Brain microvascular endothelial cell (primary cell): ENCODE results near the gene TRMT1.

Experiments used
- DNase-seq: peaks from one replicate; pipeline ENCODE4 v3.0.0-alpha.2; 2020
- H3K27ac ChIP-seq: fragments of 250-450 bp; sonication (Bioruptor Pico); 2 replicates; pipeline ENCODE4 v1.5.1; 2020; ENCODE audit warnings: mild to moderate bottlenecking, moderate library complexity
- H3K27me3 ChIP-seq: fragments of 250-450 bp; sonication (Bioruptor Pico); replicated peaks from 2 replicates; pipeline ENCODE4 v1.5.1; 2020; ENCODE audit warnings: mild to moderate bottlenecking
- H3K36me3 ChIP-seq: fragments of 250-450 bp; sonication (Bioruptor Pico); replicated peaks from 2 replicates; pipeline ENCODE4 v1.5.1; 2020; ENCODE audit warnings: mild to moderate bottlenecking
- H3K4me3 ChIP-seq: 2 replicates; pipeline ENCODE4 v1.5.1; 2011; ENCODE audit warnings: low read depth, mild to moderate bottlenecking, control low read depth, low read length, moderate library complexity
- CTCF ChIP-seq: IDR thresholded peaks from 2 replicates; pipeline ENCODE4 v1.5.1; 2011; ENCODE audit warnings: low read depth, mild to moderate bottlenecking, moderate library complexity, low read length, control low read depth, inconsistent platforms; ENCODE audit errors: missing control alignments
- in situ Hi-C: cut with HindIII; loops from 2 replicates; pipeline ENCODE4 v1.10.0; 2017; ENCODE audit warnings: low sequenced_read_pairs, low pct_ligation_motif_present

Gene TRMT1

GRCh38 chr19:13057147-13057572 is 59.4 kb downstream of the TRMT1 start:
- no peaks in the 10 kb centered on the region for H3K36me3 ChIP-seq
- H3K27ac ChIP-seq = no peak overlapping the region
- no peaks in the 10 kb centered on the region for H3K27me3 ChIP-seq
- H3K4me3 ChIP-seq = no peak overlapping the region
- no peak for DNase-seq
- in situ Hi-C loops = no loop called here
- TF ChIP-seq CTCF = no peak

- Histone ChIP-seq H3K27me3 (no peaks in the 10 kb centered on the region), H3K27ac (peak overlapping the region; percentile 90), H3K36me3 (no peaks in the 10 kb centered on the region), H3K4me3 (no peak overlapping the region)
- no peak for TF ChIP-seq CTCF
- DNase-seq = no peak
- in situ Hi-C loops = no loop called here
These were observed 60.4 kb downstream of the TRMT1 start for GRCh38 chr19:13056052-13056660.

GRCh38 chr19:13055213-13056051 is 61.1 kb downstream of the TRMT1 start:
- peak overlapping the region; percentile 90 for H3K27ac ChIP-seq
- H3K4me3 ChIP-seq = no peak overlapping the region
- no peak for TF ChIP-seq CTCF
- in situ Hi-C loops = no loop called here
- H3K27me3 ChIP-seq = no peaks in the 10 kb centered on the region
- H3K36me3 ChIP-seq = no peaks in the 10 kb centered on the region
- peak; percentile 70 for DNase-seq
